C4-2B (cell line): Measurements from ENCODE around the gene SH3RF3.

Experiments used
- CTCF ChIP-seq: fragments of 450-650 bp; conservative IDR thresholded peaks from 2 replicates; pipeline ENCODE4 v1.5.1; 2017; ENCODE audit warnings: mild to moderate bottlenecking
- ZFX ChIP-seq: fragments of 450-650 bp; IDR thresholded peaks from 2 replicates; pipeline ENCODE4 v1.6.1; 2017

DNA sequence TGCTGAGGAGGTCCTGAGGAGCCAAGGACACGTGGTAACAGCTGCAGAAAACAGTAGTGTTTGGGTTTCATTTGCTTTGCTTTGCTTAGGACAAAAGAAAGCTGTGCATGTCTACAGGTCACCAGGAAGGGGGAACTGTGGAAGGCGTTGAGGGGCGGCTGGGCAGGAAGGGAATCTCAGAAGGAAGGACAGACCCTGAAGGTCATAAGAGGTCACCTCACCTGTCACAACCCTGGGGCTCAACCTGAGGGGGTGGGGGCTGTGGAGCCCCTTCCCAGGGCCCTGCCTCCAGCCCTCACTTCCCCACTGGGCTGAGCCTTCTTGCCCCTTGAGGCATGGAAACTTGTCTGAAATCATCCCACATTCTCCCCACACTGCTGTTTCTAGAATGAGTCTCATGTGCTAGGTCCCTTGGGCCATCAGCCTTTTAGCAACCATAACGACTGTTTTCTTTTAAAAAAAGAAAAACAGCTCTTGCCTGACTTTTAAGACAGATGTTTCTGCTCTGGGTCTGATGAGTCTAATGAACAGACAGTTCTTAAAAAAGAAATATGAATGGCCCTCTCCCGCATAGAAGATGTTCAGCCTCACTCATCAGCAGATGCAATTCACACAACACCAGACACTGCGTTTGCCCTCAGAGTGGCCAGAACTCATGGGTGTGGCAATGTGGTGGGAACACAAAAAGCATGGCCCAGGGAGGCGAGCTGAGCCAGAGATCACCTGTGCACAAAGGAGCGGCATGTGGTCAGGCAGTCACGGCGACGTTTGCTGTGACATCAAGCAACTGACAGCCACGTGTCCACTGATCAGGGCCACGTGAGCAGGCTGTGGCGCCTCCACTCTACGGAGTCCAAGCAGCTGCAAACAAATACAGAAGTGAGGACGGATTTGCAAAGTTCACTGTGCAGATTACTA lies 400.8 kb downstream of the SH3RF3 start:
- TF ChIP-seq CTCF (no peak), ZFX (no peak)
